Body of pancreas (tissue), 4 donors: ENCODE measurements around the gene FERMT2.

Experiments used
- CTCF ChIP-seq, 7 experiments: fragments of 450-650 bp in 4 of 7; fragments of 200-600 bp in 3 of 7; sonication (generic) in 3 of 7; IDR thresholded peaks; one replicate each; pipeline ENCODE4 v1.5.1; 2016 to 2019; ENCODE audit warnings: antibody characterized with exemption in 7 of 7
- POLR2A ChIP-seq, 3 donors: fragments of 450-650 bp; IDR thresholded peaks; one replicate each; pipeline ENCODE4 v1.6.1; 2016; ENCODE audit warnings: antibody characterized with exemption in 3 of 3, mild to moderate bottlenecking in 2 of 3

- TF ChIP-seq CTCF (IDR thresholded peaks at IDR 0.05) (no peak), POLR2A (IDR thresholded peaks at IDR 0.05) (no peak)
Measured at GRCh38 chr14:52878469-52878868, 72.4 kb downstream of the FERMT2 start.
